GM23338 (cell line): ENCODE results near the gene OR13G1. TPM values are rescaled to one million over a fixed set of nuclear protein-coding genes. Genes with fewer than 3 reads are reported as not detected.

ENCODE experiments used
- ATAC-seq: fragments of 200-7000 bp; cut with Tn5 transposase; 3 replicates; pipeline ENCODE4 v1.9.1; 2020
- DNase-seq: peaks from one replicate; pipeline ENCODE4 v3.0.0-alpha.2; 2015; ENCODE audit warnings: low spot score
- H2AFZ ChIP-seq: fragments of 200-600 bp; sonication (generic); 2 replicates; pipeline ENCODE4 v1.8.0; 2016; ENCODE audit warnings: antibody characterized with exemption, mild to moderate bottlenecking, moderate library complexity
- H3F3A ChIP-seq: fragments of 200-600 bp; sonication (generic); replicated peaks from 2 replicates; pipeline ENCODE4 v1.8.0; 2017; ENCODE audit warnings: antibody characterized with exemption, mixed run types, low read depth
- H3K27ac ChIP-seq: fragments of 200-600 bp; sonication (generic); 2 replicates; pipeline ENCODE4 v1.6.1; 2016; ENCODE audit warnings: low read depth
- H3K27me3 ChIP-seq: fragments of 200-600 bp; sonication (generic); 2 replicates; pipeline ENCODE4 v1.8.0; 2016; ENCODE audit warnings: mild to moderate bottlenecking, mixed run types, moderate library complexity; ENCODE audit not compliant: insufficient read depth
- H3K36me3 ChIP-seq: fragments of 200-600 bp; sonication (generic); 2 replicates; pipeline ENCODE4 v1.8.0; 2016; ENCODE audit warnings: mild to moderate bottlenecking; ENCODE audit not compliant: insufficient read depth
- H3K4me1 ChIP-seq: fragments of 200-600 bp; sonication (generic); 2 replicates; pipeline ENCODE4 v1.8.0; 2016; ENCODE audit warnings: mild to moderate bottlenecking, moderate library complexity; ENCODE audit not compliant: insufficient read depth
- H3K4me2 ChIP-seq: fragments of 200-600 bp; sonication (generic); 2 replicates; pipeline ENCODE4 v1.7.1; 2017; ENCODE audit warnings: mixed run types
- H3K4me3 ChIP-seq: fragments of 200-600 bp; sonication (generic); 2 replicates; pipeline ENCODE4 v1.6.1; 2016; ENCODE audit warnings: mixed run types
- H3K79me2 ChIP-seq: fragments of 200-600 bp; sonication (generic); replicated peaks from 2 replicates; pipeline ENCODE4 v1.8.0; 2017; ENCODE audit warnings: mild to moderate bottlenecking; ENCODE audit not compliant: insufficient read depth
- H3K9me2 ChIP-seq: fragments of 200-600 bp; sonication (generic); 2 replicates; pipeline ENCODE4 v1.8.0; 2017; ENCODE audit not compliant: insufficient read depth
- H4K20me1 ChIP-seq: fragments of 200-600 bp; sonication (generic); replicated peaks from 2 replicates; pipeline ENCODE4 v1.8.0; 2017; ENCODE audit warnings: mild to moderate bottlenecking; ENCODE audit not compliant: insufficient read depth
- H3K27ac Mint-ChIP-seq: 2 replicates; pipeline ENCODE4 v1.8.0; 2020; ENCODE audit warnings: inconsistent platforms, mild to moderate bottlenecking, moderate library complexity, mixed read lengths
- H3K27me3 Mint-ChIP-seq: 3 replicates; pipeline ENCODE4 v1.8.0; 2022; ENCODE audit warnings: low read depth, mild to moderate bottlenecking, moderate library complexity, mixed read lengths, inconsistent platforms; ENCODE audit not compliant: insufficient read depth, poor library complexity
- H3K36me3 Mint-ChIP-seq: 3 replicates; pipeline ENCODE4 v1.8.0; 2021; ENCODE audit warnings: low read depth, mild to moderate bottlenecking, inconsistent platforms, moderate library complexity, mixed read lengths
- H3K4me1 Mint-ChIP-seq: 3 replicates; pipeline ENCODE4 v1.8.0; 2020; ENCODE audit warnings: mild to moderate bottlenecking, inconsistent platforms, mixed read lengths
- H3K4me3 Mint-ChIP-seq: 3 replicates; pipeline ENCODE4 v1.8.0; 2021; ENCODE audit warnings: moderate library complexity, mild to moderate bottlenecking, inconsistent platforms, mixed read lengths
- H3K9me3 Mint-ChIP-seq: 3 replicates; pipeline ENCODE4 v1.8.0; 2020; ENCODE audit warnings: moderate library complexity, mild to moderate bottlenecking, inconsistent platforms, mixed read lengths
- CREB1 ChIP-seq: fragments of 250-450 bp; sonication (Bioruptor Pico); IDR thresholded peaks from 2 replicates; pipeline ENCODE4 v1.5.0; 2020; ENCODE audit warnings: low read depth, mild to moderate bottlenecking, moderate library complexity
- EZH2 ChIP-seq: fragments of 200-600 bp; sonication (generic); IDR thresholded peaks from one replicate; pipeline ENCODE4 v1.8.0; 2017; ENCODE audit warnings: antibody characterized with exemption, mild to moderate bottlenecking, low read depth; ENCODE audit not compliant: unreplicated experiment
- EZH2phosphoT487 ChIP-seq: fragments of 200-600 bp; sonication (generic); IDR thresholded peaks from one replicate; pipeline ENCODE4 v1.8.1; 2018; ENCODE audit warnings: antibody characterized with exemption; ENCODE audit not compliant: unreplicated experiment
- REST ChIP-seq: IDR thresholded peaks from one replicate; pipeline ENCODE4 v1.6.1; 2018; ENCODE audit warnings: antibody characterized with exemption; ENCODE audit not compliant: unreplicated experiment
- STAT1 ChIP-seq: IDR thresholded peaks from one replicate; pipeline ENCODE4 v1.6.1; 2016; ENCODE audit warnings: antibody characterized with exemption; ENCODE audit not compliant: unreplicated experiment
- ZNF114 ChIP-seq: fragments of 250-450 bp; sonication (Bioruptor Pico); IDR thresholded peaks from 2 replicates; pipeline ENCODE4 v1.5.0; 2020; ENCODE audit warnings: mild to moderate bottlenecking, moderate library complexity
- ZNF331 ChIP-seq: fragments of 250-450 bp; sonication (Bioruptor Pico); IDR thresholded peaks from 2 replicates; pipeline ENCODE4 v1.5.0; 2020; ENCODE audit warnings: low read depth, mild to moderate bottlenecking, moderate library complexity
- polyA plus RNA-seq: library from polyadenylated mRNA; unstranded; fragments of >200 nt; fragmentation: Nextera tagmentation; extraction: Ambion mirVana; gene quantifications from 2 replicates; pipeline ENCODE4 v1.2.1, GENCODE V29; 2016
- total RNA-seq: library from RNA; depleted of rRNA; stranded (reverse); fragments of >200 nt; shearing (Covaris generic); gene quantifications from 2 replicates; pipeline ENCODE4 v1.2.3, GENCODE V29; 2014
- TF ChIP-seq, protein P1 (sequence below): IDR thresholded peaks from 2 replicates; pipeline ENCODE4 v1.6.1; 2016; ENCODE audit warnings: antibody characterized with exemption
- TF ChIP-seq, protein P2 (sequence below): fragments of 250-450 bp; sonication (Bioruptor Pico); IDR thresholded peaks from 2 replicates; pipeline ENCODE4 v1.5.0; 2020; ENCODE audit warnings: mild to moderate bottlenecking, moderate library complexity

OR13G1 gene
- total and polyA plus RNA-seq, 2 experiments from 2014 or later: not detected

- Mint-ChIP-seq H3K36me3 (peaks cover 3% of the 10 kb centered on the region; the same call in 2 of the 3 replicates), H3K4me3 (no peak overlapping the region), H3K27me3 (no peaks in the 10 kb centered on the region), H3K9me3 (peaks cover 69% of the 10 kb centered on the region), H3K27ac (no peak overlapping the region), H3K4me1 (no peaks in the 10 kb centered on the region)
- ATAC-seq: no peak
- no peak for DNase-seq
- H2AFZ ChIP-seq: no peak overlapping the region
- peaks cover 6% of the 10 kb centered on the region; the same call in 1 of the 2 replicates for H3K9me2 ChIP-seq
- no peak overlapping the region for H3K27ac ChIP-seq
- H3K4me2 ChIP-seq: no peak overlapping the region
- no peaks in the 10 kb centered on the region for H3K36me3 ChIP-seq
- H3K4me1 ChIP-seq: no peaks in the 10 kb centered on the region
- TF ChIP-seq, protein P1, sequence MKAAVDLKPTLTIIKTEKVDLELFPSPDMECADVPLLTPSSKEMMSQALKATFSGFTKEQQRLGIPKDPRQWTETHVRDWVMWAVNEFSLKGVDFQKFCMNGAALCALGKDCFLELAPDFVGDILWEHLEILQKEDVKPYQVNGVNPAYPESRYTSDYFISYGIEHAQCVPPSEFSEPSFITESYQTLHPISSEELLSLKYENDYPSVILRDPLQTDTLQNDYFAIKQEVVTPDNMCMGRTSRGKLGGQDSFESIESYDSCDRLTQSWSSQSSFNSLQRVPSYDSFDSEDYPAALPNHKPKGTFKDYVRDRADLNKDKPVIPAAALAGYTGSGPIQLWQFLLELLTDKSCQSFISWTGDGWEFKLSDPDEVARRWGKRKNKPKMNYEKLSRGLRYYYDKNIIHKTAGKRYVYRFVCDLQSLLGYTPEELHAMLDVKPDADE: no peak
- TF ChIP-seq EZH2phosphoT487 (no peak), CREB1 (CRISPR knock-in tag) (no peak), REST (no peak), EZH2 (no peak), ZNF114 (CRISPR knock-in tag) (no peak), STAT1 (no peak), ZNF331 (CRISPR knock-in tag) (no peak)
- TF ChIP-seq, protein P2, sequence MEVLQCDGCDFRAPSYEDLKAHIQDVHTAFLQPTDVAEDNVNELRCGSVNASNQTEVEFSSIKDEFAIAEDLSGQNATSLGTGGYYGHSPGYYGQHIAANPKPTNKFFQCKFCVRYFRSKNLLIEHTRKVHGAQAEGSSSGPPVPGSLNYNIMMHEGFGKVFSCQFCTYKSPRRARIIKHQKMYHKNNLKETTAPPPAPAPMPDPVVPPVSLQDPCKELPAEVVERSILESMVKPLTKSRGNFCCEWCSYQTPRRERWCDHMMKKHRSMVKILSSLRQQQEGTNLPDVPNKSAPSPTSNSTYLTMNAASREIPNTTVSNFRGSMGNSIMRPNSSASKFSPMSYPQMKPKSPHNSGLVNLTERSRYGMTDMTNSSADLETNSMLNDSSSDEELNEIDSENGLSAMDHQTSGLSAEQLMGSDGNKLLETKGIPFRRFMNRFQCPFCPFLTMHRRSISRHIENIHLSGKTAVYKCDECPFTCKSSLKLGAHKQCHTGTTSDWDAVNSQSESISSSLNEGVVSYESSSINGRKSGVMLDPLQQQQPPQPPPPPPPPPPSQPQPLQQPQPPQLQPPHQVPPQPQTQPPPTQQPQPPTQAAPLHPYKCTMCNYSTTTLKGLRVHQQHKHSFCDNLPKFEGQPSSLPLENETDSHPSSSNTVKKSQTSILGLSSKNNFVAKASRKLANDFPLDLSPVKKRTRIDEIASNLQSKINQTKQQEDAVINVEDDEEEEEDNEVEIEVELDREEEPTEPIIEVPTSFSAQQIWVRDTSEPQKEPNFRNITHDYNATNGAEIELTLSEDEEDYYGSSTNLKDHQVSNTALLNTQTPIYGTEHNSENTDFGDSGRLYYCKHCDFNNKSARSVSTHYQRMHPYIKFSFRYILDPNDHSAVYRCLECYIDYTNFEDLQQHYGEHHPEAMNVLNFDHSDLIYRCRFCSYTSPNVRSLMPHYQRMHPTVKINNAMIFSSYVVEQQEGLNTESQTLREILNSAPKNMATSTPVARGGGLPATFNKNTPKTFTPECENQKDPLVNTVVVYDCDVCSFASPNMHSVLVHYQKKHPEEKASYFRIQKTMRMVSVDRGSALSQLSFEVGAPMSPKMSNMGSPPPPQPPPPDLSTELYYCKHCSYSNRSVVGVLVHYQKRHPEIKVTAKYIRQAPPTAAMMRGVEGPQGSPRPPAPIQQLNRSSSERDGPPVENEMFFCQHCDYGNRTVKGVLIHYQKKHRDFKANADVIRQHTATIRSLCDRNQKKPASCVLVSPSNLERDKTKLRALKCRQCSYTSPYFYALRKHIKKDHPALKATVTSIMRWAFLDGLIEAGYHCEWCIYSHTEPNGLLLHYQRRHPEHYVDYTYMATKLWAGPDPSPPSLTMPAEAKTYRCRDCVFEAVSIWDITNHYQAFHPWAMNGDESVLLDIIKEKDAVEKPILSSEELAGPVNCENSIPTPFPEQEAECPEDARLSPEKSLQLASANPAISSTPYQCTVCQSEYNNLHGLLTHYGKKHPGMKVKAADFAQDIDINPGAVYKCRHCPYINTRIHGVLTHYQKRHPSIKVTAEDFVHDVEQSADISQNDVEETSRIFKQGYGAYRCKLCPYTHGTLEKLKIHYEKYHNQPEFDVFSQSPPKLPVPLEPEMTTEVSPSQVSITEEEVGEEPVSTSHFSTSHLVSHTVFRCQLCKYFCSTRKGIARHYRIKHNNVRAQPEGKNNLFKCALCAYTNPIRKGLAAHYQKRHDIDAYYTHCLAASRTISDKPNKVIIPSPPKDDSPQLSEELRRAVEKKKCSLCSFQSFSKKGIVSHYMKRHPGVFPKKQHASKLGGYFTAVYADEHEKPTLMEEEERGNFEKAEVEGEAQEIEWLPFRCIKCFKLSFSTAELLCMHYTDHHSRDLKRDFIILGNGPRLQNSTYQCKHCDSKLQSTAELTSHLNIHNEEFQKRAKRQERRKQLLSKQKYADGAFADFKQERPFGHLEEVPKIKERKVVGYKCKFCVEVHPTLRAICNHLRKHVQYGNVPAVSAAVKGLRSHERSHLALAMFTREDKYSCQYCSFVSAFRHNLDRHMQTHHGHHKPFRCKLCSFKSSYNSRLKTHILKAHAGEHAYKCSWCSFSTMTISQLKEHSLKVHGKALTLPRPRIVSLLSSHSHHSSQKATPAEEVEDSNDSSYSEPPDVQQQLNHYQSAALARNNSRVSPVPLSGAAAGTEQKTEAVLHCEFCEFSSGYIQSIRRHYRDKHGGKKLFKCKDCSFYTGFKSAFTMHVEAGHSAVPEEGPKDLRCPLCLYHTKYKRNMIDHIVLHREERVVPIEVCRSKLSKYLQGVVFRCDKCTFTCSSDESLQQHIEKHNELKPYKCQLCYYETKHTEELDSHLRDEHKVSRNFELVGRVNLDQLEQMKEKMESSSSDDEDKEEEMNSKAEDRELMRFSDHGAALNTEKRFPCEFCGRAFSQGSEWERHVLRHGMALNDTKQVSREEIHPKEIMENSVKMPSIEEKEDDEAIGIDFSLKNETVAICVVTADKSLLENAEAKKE: no peak
- H4K20me1 ChIP-seq: no peaks in the 10 kb centered on the region
- H3K4me3 ChIP-seq: no peak overlapping the region
- H3F3A ChIP-seq: no peaks in the 10 kb centered on the region
- no peaks in the 10 kb centered on the region for H3K27me3 ChIP-seq
- H3K79me2 ChIP-seq: no peaks in the 10 kb centered on the region
Measured at GRCh38 chr1:247701338-247701737, 21.8 kb upstream of the OR13G1 start.
